CD4-positive, alpha-beta memory T cell (primary cell): Measurements from ENCODE around the gene LIG1. TPM values are rescaled to one million over a fixed set of nuclear protein-coding genes. Genes with fewer than 3 reads are reported as not detected.

Experiments used
- CTCF ChIA-PET: fragments of 350-600 bp; sonication (Branson Sonifier 250); formaldehyde crosslinking; loops from one replicate; lab custom pipeline; 2021; ENCODE audit warnings: inconsistent platforms; ENCODE audit not compliant: partially characterized antibody; lab: Charles Lee
- POLR2A ChIA-PET: fragments of 350-600 bp; sonication (Branson Sonifier 250); formaldehyde crosslinking; loops from one replicate; lab custom pipeline; 2021; ENCODE audit not compliant: partially characterized antibody; lab: Charles Lee
- DNase-seq, 5 donors: peaks; one replicate each; pipeline versions ENCODE4 v3.0.0 to v3.0.0-alpha.2; 2020 to 2022; ENCODE audit warnings: mixed read lengths in 1 of 5
- H3K27ac ChIP-seq: one replicate; pipeline ENCODE4 v1.7.0; 2013; ENCODE audit warnings: low read depth, low read length
- H3K27me3 ChIP-seq: 2 replicates; pipeline ENCODE4 v1.7.0; 2013; ENCODE audit warnings: mild to moderate bottlenecking, low read length, moderate library complexity; ENCODE audit not compliant: insufficient read depth
- H3K36me3 ChIP-seq: 2 replicates; pipeline ENCODE4 v1.7.0; 2013; ENCODE audit warnings: mild to moderate bottlenecking, low read length, moderate library complexity; ENCODE audit not compliant: insufficient read depth
- H3K4me1 ChIP-seq: 2 replicates; pipeline ENCODE4 v1.7.0; 2013; ENCODE audit warnings: mild to moderate bottlenecking, low read length, moderate library complexity; ENCODE audit not compliant: insufficient read depth
- H3K4me3 ChIP-seq, 2 donors: one replicate each; pipeline ENCODE4 v1.7.0; 2013; ENCODE audit warnings: low read length in 2 of 2, mild to moderate bottlenecking in 1 of 2
- H3K9me3 ChIP-seq, 2 donors: one replicate each; pipeline ENCODE4 v1.7.0; 2013; ENCODE audit warnings: low read length in 2 of 2, control low read depth in 1 of 2; ENCODE audit not compliant: control insufficient read depth in 1 of 2
- H3K27ac Mint-ChIP-seq, 7 donors: one replicate each; pipeline ENCODE4 v1.8.0; 2020 to 2021; ENCODE audit warnings: mixed read lengths in 7 of 7, mild to moderate bottlenecking in 6 of 7, inconsistent platforms in 3 of 7, moderate library complexity in 3 of 7
- H3K27me3 Mint-ChIP-seq, 2 donors: one replicate each; pipeline ENCODE4 v1.8.0; 2020 to 2021; ENCODE audit warnings: mixed read lengths in 2 of 2
- H3K36me3 Mint-ChIP-seq, 2 donors: one replicate each; pipeline ENCODE4 v1.8.0; 2020 to 2021; ENCODE audit warnings: mixed read lengths in 2 of 2, inconsistent platforms in 1 of 2, mild to moderate bottlenecking in 1 of 2
- H3K4me1 Mint-ChIP-seq, 4 donors: one replicate each; pipeline ENCODE4 v1.8.0; 2020 to 2021; ENCODE audit warnings: mixed read lengths in 4 of 4, mild to moderate bottlenecking in 1 of 4
- H3K4me3 Mint-ChIP-seq, 8 donors: one replicate each; pipeline ENCODE4 v1.8.0; 2020 to 2021; ENCODE audit warnings: mixed read lengths in 8 of 8, mild to moderate bottlenecking in 7 of 8, moderate library complexity in 6 of 8, inconsistent platforms in 3 of 8
- H3K9me3 Mint-ChIP-seq, 8 donors: one replicate each; pipeline ENCODE4 v1.8.0; 2020 to 2021; ENCODE audit warnings: mixed read lengths in 8 of 8, mild to moderate bottlenecking in 5 of 8, inconsistent platforms in 3 of 8, moderate library complexity in 1 of 8
- intact Hi-C: fragments of 100-400 bp; cut with micrococcal nuclease; formaldehyde crosslinking; loops from one replicate; pipeline ENCODE4 v1.15.1; 2023
- polyA plus RNA-seq, 2 donors: library from polyadenylated mRNA; unstranded; fragments of 300-500 nt; fragmentation: Illumina TruSeq; gene quantifications; one replicate each; pipeline ENCODE4 v1.2.3, GENCODE V29; 2021
- total RNA-seq, 2 experiments: library from RNA; stranded (reverse); gene quantifications; one replicate each; pipeline ENCODE4 v1.2.3, GENCODE V29; 2021

Gene LIG1
- total and polyA plus RNA-seq, 4 experiments from 2014 or later, result 13.4 to 124 (median 74.2) TPM

DNA sequence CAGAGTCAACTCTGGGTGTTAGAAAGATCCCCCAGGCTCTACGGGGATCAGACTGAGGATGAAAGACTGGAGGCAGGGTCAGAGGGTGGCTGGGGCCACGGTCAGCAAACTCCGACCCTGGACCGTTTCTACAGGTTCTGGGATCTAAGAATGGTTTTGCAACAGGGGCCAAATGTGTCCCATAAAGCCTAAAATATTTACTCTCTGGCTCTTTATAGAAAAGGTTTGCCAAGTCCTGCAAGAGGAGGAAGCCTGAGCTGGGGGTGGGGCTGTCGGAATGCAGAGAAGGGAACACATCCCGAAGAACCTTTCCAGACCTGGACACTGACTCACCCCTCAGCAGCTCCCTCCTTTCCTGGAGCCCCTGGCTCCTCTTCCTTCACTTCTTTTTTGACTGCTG is 20.7 kb downstream of the LIG1 start:
- H3K27ac ChIP-seq, result no peak overlapping the region
- H3K9me3 ChIP-seq, result no peaks in the 10 kb centered on the region
- Mint-ChIP-seq H3K36me3 (peaks cover 32 to 60% of the 10 kb centered on the region in 2 donors), H3K4me3 (no peak overlapping the region), H3K4me1 (peaks cover 0 to 3% (median 1%) of the 10 kb centered on the region in 4 donors), H3K9me3 (no peaks in the 10 kb centered on the region), H3K27me3 (no peaks in the 10 kb centered on the region), H3K27ac (no peak overlapping the region)
- H3K36me3 ChIP-seq, result peaks cover 21% of the 10 kb centered on the region
- no peak overlapping the region for H3K4me3 ChIP-seq
- no peak for DNase-seq
- H3K27me3 ChIP-seq, result no peaks in the 10 kb centered on the region
- ChIA-PET CTCF (interaction anchor here (1.1 to 7.9 kb wide), 3 partner anchors 41 to 186 kb away, joined by 3 to 76 read pairs (median 4); partner anchors contain the start of gene PLA2G4C), POLR2A (interaction anchor here (1.0 kb wide), 1 partner anchor 37 kb away, joined by 4 read pairs; no protein-coding TSS in a partner anchor)
- H3K4me1 ChIP-seq, result no peaks in the 10 kb centered on the region
- intact Hi-C loops, result no loop called here

DNA sequence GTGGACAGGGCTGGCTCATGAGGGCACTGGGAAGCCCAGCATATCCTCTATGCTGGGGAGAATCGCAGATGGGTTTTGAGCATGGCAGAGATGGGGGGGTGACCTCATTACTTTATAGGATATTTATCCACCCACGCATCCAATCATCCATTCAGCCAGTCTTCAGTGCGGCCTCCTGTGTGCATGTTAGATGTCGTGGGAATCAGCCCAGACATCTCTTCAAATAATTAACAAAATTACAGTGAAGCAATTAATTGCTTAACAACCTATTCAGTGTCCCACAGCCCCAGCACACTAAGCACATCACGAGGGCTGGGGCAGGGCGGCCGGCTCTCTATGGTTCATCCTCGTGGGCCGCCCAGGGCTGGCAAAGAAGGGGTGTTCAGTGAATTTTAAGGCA is 21.6 kb downstream of the LIG1 start:
- H3K27ac Mint-ChIP-seq, result no peak overlapping the region

GRCh38 chr19:48147597-48148175 is 22.5 kb downstream of the LIG1 start:
- Mint-ChIP-seq H3K27me3 (no peaks in the 10 kb centered on the region), H3K36me3 (peaks cover 45 to 69% of the 10 kb centered on the region in 2 donors), H3K9me3 (no peaks in the 10 kb centered on the region), H3K4me3 (no peak overlapping the region), H3K4me1 (peaks cover 0 to 2% (median 0%) of the 10 kb centered on the region in 4 donors), H3K27ac (no peak overlapping the region)
- ChIA-PET CTCF (interaction anchor here (1.0 to 1.4 kb wide), 2 partner anchors 10 to 44 kb away, joined by 3 read pairs; no protein-coding TSS in a partner anchor), POLR2A (no interaction called here)
- no peak for DNase-seq
- H3K4me1 ChIP-seq, result no peaks in the 10 kb centered on the region
- H3K4me3 ChIP-seq, result no peak overlapping the region
- intact Hi-C loops, result no loop called here
- H3K36me3 ChIP-seq, result peaks cover 21% of the 10 kb centered on the region
- H3K27ac ChIP-seq, result no peak overlapping the region
- no peaks in the 10 kb centered on the region for H3K9me3 ChIP-seq
- no peaks in the 10 kb centered on the region for H3K27me3 ChIP-seq

More for the DNA sequence above, 21.6 kb downstream of the LIG1 start:
- Mint-ChIP-seq H3K36me3 (peaks cover 37 to 63% of the 10 kb centered on the region in 2 donors), H3K4me3 (no peak overlapping the region), H3K9me3 (no peaks in the 10 kb centered on the region), H3K27me3 (no peaks in the 10 kb centered on the region), H3K4me1 (peaks cover 0 to 2% (median 0%) of the 10 kb centered on the region in 4 donors)
- H3K27me3 ChIP-seq, result no peaks in the 10 kb centered on the region
- intact Hi-C loops, result no loop called here
- H3K36me3 ChIP-seq, result peaks cover 21% of the 10 kb centered on the region
- no peak for DNase-seq
- no peak overlapping the region for H3K4me3 ChIP-seq
- CTCF ChIA-PET, result interaction anchor here (7.9 kb wide), 1 partner anchor 40 kb away, joined by 76 read pairs; the partner anchor contains the start of gene PLA2G4C
- no peaks in the 10 kb centered on the region for H3K9me3 ChIP-seq
- H3K27ac ChIP-seq, result no peak overlapping the region
- H3K4me1 ChIP-seq, result no peaks in the 10 kb centered on the region
- POLR2A ChIA-PET, result no interaction called here

- Histone ChIP-seq H3K27me3 (no peaks in the 10 kb centered on the region), H3K27ac (no peak overlapping the region), H3K4me3 (no peak overlapping the region), H3K36me3 (peaks cover 11% of the 10 kb centered on the region), H3K9me3 (no peaks in the 10 kb centered on the region), H3K4me1 (no peaks in the 10 kb centered on the region)
- no peak for DNase-seq
- intact Hi-C loops, result no loop called here
- ChIA-PET POLR2A (no interaction called here), CTCF (interaction anchor here (1.1 kb wide), 1 partner anchor 128 kb away, joined by 5 read pairs; no protein-coding TSS in a partner anchor)
- Mint-ChIP-seq H3K4me3 (no peak overlapping the region), H3K4me1 (no peaks in the 10 kb centered on the region), H3K27ac (peak overlapping the region in 3 of 7 donors; percentile 3 to 82 (median 35)), H3K36me3 (peaks cover 37 to 46% of the 10 kb centered on the region in 2 donors), H3K9me3 (no peaks in the 10 kb centered on the region), H3K27me3 (no peaks in the 10 kb centered on the region)
Measured at GRCh38 chr19:48139053-48139452, 31.1 kb downstream of the LIG1 start.

- Histone ChIP-seq H3K36me3 (peaks cover 11% of the 10 kb centered on the region), H3K27ac (no peak overlapping the region), H3K27me3 (no peaks in the 10 kb centered on the region), H3K4me3 (no peak overlapping the region), H3K4me1 (no peaks in the 10 kb centered on the region), H3K9me3 (no peaks in the 10 kb centered on the region)
- Mint-ChIP-seq H3K27ac (peak overlapping the region in 1 of 7 donors; percentile 72), H3K4me3 (no peak overlapping the region), H3K4me1 (no peaks in the 10 kb centered on the region), H3K27me3 (no peaks in the 10 kb centered on the region), H3K36me3 (peaks cover 25 to 33% of the 10 kb centered on the region in 2 donors), H3K9me3 (no peaks in the 10 kb centered on the region)
- intact Hi-C loops, result no loop called here
- ChIA-PET POLR2A (no interaction called here), CTCF (no interaction called here)
- DNase-seq, result no peak
Measured at GRCh38 chr19:48137411-48137810, 32.7 kb downstream of the LIG1 start.

DNA sequence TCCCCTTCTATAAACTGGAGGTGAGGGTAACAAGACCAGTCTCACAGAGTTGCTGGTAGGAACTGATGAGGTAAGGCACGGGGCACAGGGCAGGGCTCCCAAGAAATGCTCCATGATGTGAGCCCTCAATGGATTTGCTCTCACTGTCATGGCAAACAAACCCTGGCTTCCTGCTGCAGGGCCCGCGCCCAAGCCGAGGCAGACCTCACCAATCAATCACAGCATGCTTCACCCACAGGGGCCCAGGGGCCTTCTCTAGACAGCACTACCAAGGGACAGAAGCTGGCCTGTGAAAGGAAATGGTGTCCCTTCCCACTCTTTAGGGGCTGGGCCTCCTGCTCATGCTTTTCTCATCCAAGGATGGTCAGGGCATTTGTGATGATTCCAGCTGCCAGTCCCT is 33.6 kb downstream of the LIG1 start:
- H3K4me3 ChIP-seq, result no peak overlapping the region
- intact Hi-C loops, result no loop called here
- peaks cover 11% of the 10 kb centered on the region for H3K36me3 ChIP-seq
- no peak overlapping the region for H3K27ac ChIP-seq
- Mint-ChIP-seq H3K27me3 (no peaks in the 10 kb centered on the region), H3K27ac (no peak overlapping the region), H3K4me3 (no peak overlapping the region), H3K4me1 (no peaks in the 10 kb centered on the region), H3K9me3 (no peaks in the 10 kb centered on the region), H3K36me3 (peaks cover 29 to 31% of the 10 kb centered on the region in 2 donors)
- DNase-seq, result no peak
- H3K27me3 ChIP-seq, result no peaks in the 10 kb centered on the region
- no peaks in the 10 kb centered on the region for H3K9me3 ChIP-seq
- no peaks in the 10 kb centered on the region for H3K4me1 ChIP-seq
- POLR2A ChIA-PET, result no interaction called here
- CTCF ChIA-PET, result no interaction called here

DNA sequence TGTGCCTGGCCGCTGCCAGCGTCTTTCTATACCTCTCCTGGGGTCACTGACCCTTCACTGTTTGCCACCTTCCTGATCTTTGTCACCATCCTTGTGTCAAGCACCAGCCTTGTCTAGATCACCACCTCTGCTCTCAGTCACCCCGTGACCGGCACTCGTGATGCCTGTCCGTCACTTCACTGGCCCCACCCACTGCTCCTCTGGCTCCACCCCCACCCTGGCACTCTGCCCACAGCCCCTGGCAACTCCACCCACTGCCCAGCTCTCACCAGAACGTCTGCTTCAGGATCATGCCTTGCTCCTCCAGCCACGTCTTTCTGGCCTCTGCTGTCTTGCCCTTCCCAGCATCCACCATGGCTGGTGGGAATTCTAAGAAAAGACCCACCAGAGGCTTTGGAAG is 34.7 kb downstream of the LIG1 start:
- Histone ChIP-seq H3K4me3 (no peak overlapping the region), H3K27me3 (no peaks in the 10 kb centered on the region), H3K4me1 (no peaks in the 10 kb centered on the region), H3K27ac (no peak overlapping the region), H3K36me3 (peaks cover 17% of the 10 kb centered on the region), H3K9me3 (no peaks in the 10 kb centered on the region)
- ChIA-PET POLR2A (no interaction called here), CTCF (interaction anchor here (1.0 kb wide), 1 partner anchor 28 kb away, joined by 4 read pairs; no protein-coding TSS in a partner anchor)
- no peaks in the 10 kb centered on the region for H3K4me1 Mint-ChIP-seq
- H3K36me3 Mint-ChIP-seq, result peaks cover 30 to 40% of the 10 kb centered on the region in 2 donors
- no peaks in the 10 kb centered on the region for H3K9me3 Mint-ChIP-seq
- H3K27me3 Mint-ChIP-seq, result no peaks in the 10 kb centered on the region
- intact Hi-C loops, result no loop called here
- no peak for DNase-seq
- no peak overlapping the region for H3K4me3 Mint-ChIP-seq
- no peak overlapping the region for H3K27ac Mint-ChIP-seq
